Measurements from ENCODE around the gene TIPARP.

TIPARP gene

GRCh38 chr3:156674911-156675829, 780 bp downstream of the TIPARP start (continued):
- TF ChIP-seq ATF2 (tag by site-specific recombination; IDR thresholded peaks at IDR 0.05; ENCODE audit: low read depth) (no peak), ZNF639 (tag by site-specific recombination; IDR thresholded peaks at IDR 0.05) (no peak), BCL6B (tag by site-specific recombination; IDR thresholded peaks at IDR 0.05) (no peak), ZNF513 (tag by site-specific recombination; IDR thresholded peaks at IDR 0.05) (no peak), ZNF391 (tag by site-specific recombination; IDR thresholded peaks at IDR 0.05; ENCODE audit: borderline replicate concordance, low read depth) (no peak), ZNF366 (tag by site-specific recombination; conservative IDR thresholded peaks at IDR 0.05) (no peak), ZNF140 (tag by site-specific recombination; IDR thresholded peaks at IDR 0.05) (no peak), PBX3 (CRISPR knock-in tag; IDR thresholded peaks at IDR 0.05) (no peak), GLI2 (tag by site-specific recombination; IDR thresholded peaks at IDR 0.05; ENCODE audit: borderline replicate concordance, low read depth) (no peak), ZNF561 (tag by site-specific recombination; IDR thresholded peaks at IDR 0.05; ENCODE audit: borderline replicate concordance) (0 out of 2 replicates have a peak, but pooled peaks have one; percentile 46), ZNF449 (tag by site-specific recombination; IDR thresholded peaks at IDR 0.05) (peak; percentile 53; the same call in 1 of the 2 replicates), ZNF114 (tag by site-specific recombination; IDR thresholded peaks at IDR 0.05) (no peak), ZNF266 (tag by site-specific recombination; IDR thresholded peaks at IDR 0.05; ENCODE audit: low read depth) (no peak), ZNF132 (tag by site-specific recombination; IDR thresholded peaks at IDR 0.05; ENCODE audit: borderline replicate concordance) (no peak), ZNF704 (tag by site-specific recombination; IDR thresholded peaks at IDR 0.05) (no peak), PATZ1 (tag by site-specific recombination; IDR thresholded peaks at IDR 0.05) (peak; percentile 45; the same call in 1 of the 2 replicates), ZNF654 (tag by site-specific recombination; IDR thresholded peaks at IDR 0.05; ENCODE audit: low read depth) (no peak), ZNF792 (tag by site-specific recombination; IDR thresholded peaks at IDR 0.05) (no peak), ZNF341 (tag by site-specific recombination; IDR thresholded peaks at IDR 0.05; ENCODE audit: low read depth) (peak; percentile 32; the same call in 1 of the 2 replicates), SP2 (tag by site-specific recombination; IDR thresholded peaks at IDR 0.05) (peak; percentile 67), GLIS1 (tag by site-specific recombination; IDR thresholded peaks at IDR 0.05) (peak; percentile 23; the same call in 1 of the 2 replicates), ZNF624 (tag by site-specific recombination; IDR thresholded peaks at IDR 0.05) (no peak), SP3 (tag by site-specific recombination; IDR thresholded peaks at IDR 0.05) (peak; percentile 45; the same call in 1 of the 2 replicates), ZBTB6 (tag by site-specific recombination; IDR thresholded peaks at IDR 0.05) (no peak; the same call in 1 of the 2 replicates), ZNF473 (tag by site-specific recombination; IDR thresholded peaks at IDR 0.05) (no peak)

Data from HEK293 (cell line).